ENCODE data around the gene PRKN.

Gene PRKN

DNA sequence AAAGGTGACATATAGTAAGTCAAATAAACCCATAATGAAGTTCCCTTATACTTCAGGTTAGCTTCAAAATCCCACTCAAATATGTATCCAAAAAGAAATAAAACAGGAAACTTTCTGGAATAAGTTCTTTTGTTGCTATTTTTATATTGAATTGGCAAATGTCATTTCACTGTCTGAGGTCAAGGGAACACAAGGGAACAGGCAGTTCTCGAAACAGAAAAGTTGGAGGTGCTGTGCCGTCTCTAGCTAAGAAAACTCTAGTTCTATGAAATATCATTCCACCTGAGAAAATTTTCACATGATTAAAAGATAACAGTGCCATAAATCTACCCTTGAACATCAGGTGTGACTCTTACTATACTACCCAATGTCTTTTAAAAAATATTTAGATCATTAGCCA lies 358.5 kb downstream of the PRKN start:
- H2AFZ ChIP-seq (ENCODE audit: low read length), result no peak overlapping the region
- no peaks in the 10 kb centered on the region for H3K79me2 ChIP-seq (ENCODE audit: insufficient read depth, low read length)
- no peaks in the 10 kb centered on the region for H3K36me3 ChIP-seq (ENCODE audit: insufficient read depth, low read length)
- no peaks in the 10 kb centered on the region for H4K20me1 ChIP-seq (ENCODE audit: insufficient read depth, low read length)
- no peaks in the 10 kb centered on the region for H3K9me3 ChIP-seq (ENCODE audit: low read length)
- H3K4me2 ChIP-seq (ENCODE audit: low read length), result no peak overlapping the region
- H3K27ac ChIP-seq (ENCODE audit: low read depth, low read length, poor library complexity, severe bottlenecking), result no peak overlapping the region
- no peaks in the 10 kb centered on the region; the same call in 1 of the 2 replicates for H3K27me3 ChIP-seq (ENCODE audit: insufficient read depth, low read length)
- H3K9ac ChIP-seq (ENCODE audit: low read length), result no peak overlapping the region
- TF ChIP-seq EZH2 (IDR thresholded peaks at IDR 0.05; ENCODE audit: borderline replicate concordance, low read length) (no peak), CTCF (IDR thresholded peaks at IDR 0.05; ENCODE audit: low read length) (no peak)
- H3F3A ChIP-seq (ENCODE audit: insufficient read depth, low read length), result no peaks in the 10 kb centered on the region
- no peaks in the 10 kb centered on the region for H3K9me2 ChIP-seq (ENCODE audit: low read depth, low read length)
- no peak overlapping the region for H3K4me3 ChIP-seq (ENCODE audit: low read depth, low read length, poor library complexity, severe bottlenecking)
- no peaks in the 10 kb centered on the region for H3K4me1 ChIP-seq (ENCODE audit: insufficient read depth, low read length, severe bottlenecking)

- no peak overlapping the region for H3K4me3 ChIP-seq (ENCODE audit: low read depth, low read length, poor library complexity, severe bottlenecking)
- H3K79me2 ChIP-seq (ENCODE audit: insufficient read depth, low read length), result no peaks in the 10 kb centered on the region
- no peak overlapping the region for H3K4me2 ChIP-seq (ENCODE audit: low read length)
- H3K27ac ChIP-seq (ENCODE audit: low read depth, low read length, poor library complexity, severe bottlenecking), result no peak overlapping the region
- H2AFZ ChIP-seq (ENCODE audit: low read length), result no peak overlapping the region
- H3K9me3 ChIP-seq (ENCODE audit: low read length), result no peaks in the 10 kb centered on the region
- H3K36me3 ChIP-seq (ENCODE audit: insufficient read depth, low read length), result no peaks in the 10 kb centered on the region
- no peaks in the 10 kb centered on the region for H3K27me3 ChIP-seq (ENCODE audit: insufficient read depth, low read length)
- no peaks in the 10 kb centered on the region for H4K20me1 ChIP-seq (ENCODE audit: insufficient read depth, low read length)
- no peaks in the 10 kb centered on the region for H3K9me2 ChIP-seq (ENCODE audit: low read depth, low read length)
- no peak overlapping the region for H3K9ac ChIP-seq (ENCODE audit: low read length)
- TF ChIP-seq CTCF (IDR thresholded peaks at IDR 0.05; ENCODE audit: low read length), result no peak
- no peak for TF ChIP-seq EZH2 (IDR thresholded peaks at IDR 0.05; ENCODE audit: borderline replicate concordance, low read length)
- no peaks in the 10 kb centered on the region for H3K4me1 ChIP-seq (ENCODE audit: insufficient read depth, low read length, severe bottlenecking)
- H3F3A ChIP-seq (ENCODE audit: insufficient read depth, low read length), result no peaks in the 10 kb centered on the region
Measured at GRCh38 chr6:162364488-162364887, 363.1 kb downstream of the PRKN start.

GRCh38 chr6:162363757-162364156 lies 363.8 kb downstream of the PRKN start:
- Histone ChIP-seq H3K36me3 (ENCODE audit: insufficient read depth, low read length) (no peaks in the 10 kb centered on the region), H3K9me3 (ENCODE audit: low read length) (no peaks in the 10 kb centered on the region), H3K4me1 (ENCODE audit: insufficient read depth, low read length, severe bottlenecking) (no peaks in the 10 kb centered on the region), H3K79me2 (ENCODE audit: insufficient read depth, low read length) (no peaks in the 10 kb centered on the region), H2AFZ (ENCODE audit: low read length) (no peak overlapping the region), H4K20me1 (ENCODE audit: insufficient read depth, low read length) (no peaks in the 10 kb centered on the region), H3F3A (ENCODE audit: insufficient read depth, low read length) (no peaks in the 10 kb centered on the region), H3K4me2 (ENCODE audit: low read length) (no peak overlapping the region), H3K27me3 (ENCODE audit: insufficient read depth, low read length) (no peaks in the 10 kb centered on the region), H3K9ac (ENCODE audit: low read length) (no peak overlapping the region), H3K4me3 (ENCODE audit: low read depth, low read length, poor library complexity, severe bottlenecking) (no peak overlapping the region), H3K9me2 (ENCODE audit: low read depth, low read length) (no peaks in the 10 kb centered on the region), H3K27ac (ENCODE audit: low read depth, low read length, poor library complexity, severe bottlenecking) (no peak overlapping the region)
- TF ChIP-seq EZH2 (IDR thresholded peaks at IDR 0.05; ENCODE audit: borderline replicate concordance, low read length) (no peak), CTCF (IDR thresholded peaks at IDR 0.05; ENCODE audit: low read length) (no peak)

Measured in OCI-LY1 (cell line).